DMS153 treated with DMSO at 0.1 percent for 48 hours (cell line): ENCODE results near the gene PCNA.
A peak's percentile ranks its signal among the peaks of the same experiment; 100 is the strongest.
"Not testable (repeated sequence)": the region's sequence is repeated elsewhere in the genome, so short reads cannot be mapped to it uniquely, and the experiment has no call there.

Experiments
- DNase-seq: peaks from one replicate; lab custom pipeline; 2025; ENCODE audit not compliant: unreplicated experiment; lab: John Stamatoyannopoulos, UW

Gene PCNA

GRCh38 chr20:5099909-5100308, 19.8 kb downstream of the PCNA start:
- not testable (repeated sequence) for DNase-seq

GRCh38 chr20:5099009-5099408, 20.7 kb downstream of the PCNA start:
- DNase-seq: not testable (repeated sequence)

GRCh38 chr20:5096463-5096862, 23.3 kb downstream of the PCNA start:
- DNase-seq: no peak

GRCh38 chr20:5095931-5096330, 23.8 kb downstream of the PCNA start:
- no peak for DNase-seq

GRCh38 chr20:5095454-5095853, 24.3 kb downstream of the PCNA start:
- no peak for DNase-seq

GRCh38 chr20:5092765-5093339, 26.9 kb downstream of the PCNA start:
- DNase-seq: no peak

GRCh38 chr20:5091902-5092301, 27.9 kb downstream of the PCNA start:
- DNase-seq: no peak

GRCh38 chr20:5090191-5090590, 29.6 kb downstream of the PCNA start:
- no peak for DNase-seq

- DNase-seq: no peak
These were observed 31.1 kb downstream of the PCNA start for GRCh38 chr20:5088688-5089087.

GRCh38 chr20:5085380-5085779, 34.4 kb downstream of the PCNA start:
- no peak for DNase-seq

- DNase-seq: no peak
These were observed 39.3 kb downstream of the PCNA start for GRCh38 chr20:5080384-5080877.

GRCh38 chr20:5078399-5078958, 41.3 kb downstream of the PCNA start:
- peak; percentile 4 for DNase-seq

GRCh38 chr20:5077761-5078387, 41.9 kb downstream of the PCNA start:
- DNase-seq: no peak

- not testable (repeated sequence) for DNase-seq
These were observed 42.8 kb downstream of the PCNA start for GRCh38 chr20:5076913-5077312.

- no peak for DNase-seq
These were observed 45.5 kb downstream of the PCNA start for GRCh38 chr20:5074232-5074674.

- DNase-seq: no peak
These were observed 46.0 kb downstream of the PCNA start for GRCh38 chr20:5073660-5074231.

- peak; percentile 50 for DNase-seq
These were observed 46.8 kb downstream of the PCNA start for GRCh38 chr20:5072756-5073659.

GRCh38 chr20:5071942-5072341, 47.8 kb downstream of the PCNA start:
- DNase-seq: not testable (repeated sequence)

GRCh38 chr20:5070570-5070969, 49.2 kb downstream of the PCNA start:
- DNase-seq: no peak

GRCh38 chr20:5070081-5070480, 49.7 kb downstream of the PCNA start:
- no peak for DNase-seq
